Spleen (tissue), 7 donors: Measurements from ENCODE around the gene SEMA4F.

Experiments used
- CTCF ChIP-seq, 11 experiments: fragments of 200-600 bp in 7 of 11; fragments of 450-650 bp in 4 of 11; sonication (generic) in 4 of 11; IDR thresholded peaks in 8 of 11; conservative IDR thresholded peaks in 3 of 11; 1 replicate in 7 of 11; 2 replicates in 4 of 11; pipeline versions ENCODE4 v1.4.0 to v1.8.0; 2016 to 2021; ENCODE audit warnings: antibody characterized with exemption in 11 of 11, inconsistent platforms in 4 of 11, mild to moderate bottlenecking in 1 of 11
- POLR2A ChIP-seq, 3 donors: fragments of 450-650 bp; IDR thresholded peaks; one replicate each; pipeline ENCODE4 v1.5.1; 2017; ENCODE audit warnings: antibody characterized with exemption in 3 of 3, mild to moderate bottlenecking in 1 of 3
- donor health status: DM: no; HTN: no; CAD: no; lungs with moderate emphysema.
- donor health status: DM: no; HTN: no; CAD: no.
- donor health status: DM: no; HTN: no; CAD: no.

- TF ChIP-seq POLR2A (IDR thresholded peaks at IDR 0.05): no peak
- no peak for TF ChIP-seq CTCF (IDR thresholded peaks at IDR 0.05 in 8 of 11, conservative IDR thresholded peaks at IDR 0.05 in 3 of 11)
Observed at GRCh38 chr2:74724496-74724895, 70.4 kb downstream of the SEMA4F start.
